ENCODE results near the gene SYT11. TPM values are rescaled to one million over a fixed set of nuclear protein-coding genes. Genes with fewer than 3 reads are reported as not detected.

SYT11 gene
- total RNA-seq, 1 experiment from 2014 or later, result 1.0 TPM

DNA sequence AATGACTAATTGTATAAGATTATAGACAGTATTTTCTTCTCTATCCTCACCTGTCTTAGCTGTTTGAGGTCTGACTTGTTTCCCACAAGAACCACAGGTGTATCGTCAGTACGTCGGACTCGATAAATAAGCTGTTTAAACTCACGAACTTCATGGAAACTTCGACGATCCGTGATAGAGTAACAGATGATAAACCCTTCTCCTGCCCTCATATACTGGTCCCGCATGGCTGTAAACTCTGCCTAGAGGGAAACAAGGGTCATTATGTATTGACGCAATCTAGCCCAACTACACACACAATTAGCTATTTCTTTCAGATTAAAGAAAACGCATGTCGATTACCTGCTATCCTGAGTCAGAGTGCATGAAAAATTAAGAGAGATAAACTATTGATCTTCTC, 44.9 kb downstream of the SYT11 start:
- Mint-ChIP-seq H3K4me1 (ENCODE audit: low read depth, unreplicated experiment) (no peaks in the 10 kb centered on the region), H3K4me3 (ENCODE audit: low read depth, unreplicated experiment) (no peak overlapping the region), H3K27me3 (ENCODE audit: unreplicated experiment) (no peaks in the 10 kb centered on the region), H3K27ac (ENCODE audit: unreplicated experiment) (no peak overlapping the region), H3K36me3 (ENCODE audit: insufficient read depth, unreplicated experiment) (peaks cover 75% of the 10 kb centered on the region), H3K9me3 (ENCODE audit: low read depth, unreplicated experiment) (no peaks in the 10 kb centered on the region)
- BruUV-seq (replicated peaks), result no TSS peak
- no peak for DNase-seq
- TF ChIP-seq CTCF (IDR thresholded peaks at IDR 0.05; ENCODE audit: unreplicated experiment), result no peak
- CTCF ChIA-PET, result no interaction called here
- intact Hi-C loops (cut with micrococcal nuclease; ENCODE audit: unreplicated experiment), result no loop called here

GRCh38 chr1:155909894-155910293, 50.5 kb downstream of the SYT11 start:
- H3K9me3 Mint-ChIP-seq (ENCODE audit: low read depth, unreplicated experiment), result no peaks in the 10 kb centered on the region
- intact Hi-C loops (cut with micrococcal nuclease; ENCODE audit: unreplicated experiment), result loop anchor here (5.0 kb wide), 1 partner anchor 53 kb away; the partner anchor contains the start of genes GON4L and SYT11

DNA sequence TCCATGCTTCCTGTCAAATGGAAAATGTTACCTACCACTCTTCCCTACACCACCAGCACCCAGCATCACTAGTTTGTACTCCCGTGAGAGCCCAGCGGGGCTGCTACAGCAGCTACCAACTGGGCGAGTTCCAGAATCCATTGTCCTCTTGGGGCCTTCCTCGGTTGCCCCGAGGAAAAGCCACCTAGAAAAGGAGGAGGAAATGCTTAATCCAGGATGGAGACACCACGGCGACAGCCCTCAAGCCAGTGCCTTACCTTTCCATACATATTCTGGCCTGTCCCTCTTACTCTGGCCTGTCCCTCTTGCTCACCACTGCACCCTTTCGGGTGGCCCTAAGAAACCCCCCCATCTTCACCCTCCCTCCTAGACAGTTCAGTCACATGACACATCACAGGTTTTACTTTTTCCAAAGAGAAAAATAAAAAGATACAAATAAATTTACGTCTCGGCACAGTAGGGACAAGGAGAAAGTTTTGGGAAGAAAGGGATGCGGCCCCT, 51.3 kb downstream of the SYT11 start:
- no peaks in the 10 kb centered on the region for H3K27me3 Mint-ChIP-seq (ENCODE audit: unreplicated experiment)
- peak; percentile 37 for DNase-seq

More at GRCh38 chr1:155909894-155910293, 50.5 kb downstream of the SYT11 start:
- CTCF ChIA-PET, result interaction anchor here (0.6 to 1.0 kb wide), 7 partner anchors 17 to 632 kb away, joined by 3 to 10 read pairs (median 4); partner anchors contain the start of gene KHDC4
- DNase-seq, result peak; percentile 61
- H3K4me1 Mint-ChIP-seq (ENCODE audit: low read depth, unreplicated experiment), result peaks cover 20% of the 10 kb centered on the region
- H3K27ac Mint-ChIP-seq (ENCODE audit: unreplicated experiment), result peak overlapping the region; percentile 99
- H3K4me3 Mint-ChIP-seq (ENCODE audit: low read depth, unreplicated experiment), result peak overlapping the region; percentile 97
- TF ChIP-seq CTCF (IDR thresholded peaks at IDR 0.05; ENCODE audit: unreplicated experiment), result no peak
- no peaks in the 10 kb centered on the region for H3K27me3 Mint-ChIP-seq (ENCODE audit: unreplicated experiment)
- BruUV-seq (replicated peaks), result no TSS peak
- H3K36me3 Mint-ChIP-seq (ENCODE audit: insufficient read depth, unreplicated experiment), result peaks cover 83% of the 10 kb centered on the region

More for the DNA sequence above, 51.3 kb downstream of the SYT11 start:
- peak overlapping the region; percentile 99 for H3K27ac Mint-ChIP-seq (ENCODE audit: unreplicated experiment)
- peaks cover 20% of the 10 kb centered on the region for H3K4me1 Mint-ChIP-seq (ENCODE audit: low read depth, unreplicated experiment)
- H3K36me3 Mint-ChIP-seq (ENCODE audit: insufficient read depth, unreplicated experiment), result peaks cover 89% of the 10 kb centered on the region
- peak overlapping the region; percentile 97 for H3K4me3 Mint-ChIP-seq (ENCODE audit: low read depth, unreplicated experiment)
- BruUV-seq (replicated peaks), result no TSS peak
- no peaks in the 10 kb centered on the region for H3K9me3 Mint-ChIP-seq (ENCODE audit: low read depth, unreplicated experiment)
- CTCF ChIA-PET, result no interaction called here
- intact Hi-C loops (cut with micrococcal nuclease; ENCODE audit: unreplicated experiment), result loop anchor here (5.0 kb wide), 1 partner anchor 53 kb away; the partner anchor contains the start of genes GON4L and SYT11
- no peak for TF ChIP-seq CTCF (IDR thresholded peaks at IDR 0.05; ENCODE audit: unreplicated experiment)

Data from Calu3 (cell line).